B cell (primary cell): ENCODE results near the gene TMPRSS13.

Experiments
- CTCF ChIP-seq: fragments of 200-600 bp; IDR thresholded peaks from one replicate; pipeline ENCODE4 v1.8.0; 2022; ENCODE audit warnings: antibody characterized with exemption, mild to moderate bottlenecking
- EZH2 ChIP-seq: IDR thresholded peaks from 2 replicates; pipeline ENCODE4 v1.6.1; 2012; ENCODE audit warnings: borderline replicate concordance, low read depth, mild to moderate bottlenecking, moderate library complexity, low read length; ENCODE audit not compliant: insufficient read depth, poor library complexity, severe bottlenecking

- no peak for TF ChIP-seq CTCF
- no peak for TF ChIP-seq EZH2
These were observed 20.9 kb downstream of the TMPRSS13 start for GRCh38 chr11:117908109-117908895.
